A549 (cell line): ENCODE data around the gene PLPP3. TPM values are rescaled to one million over a fixed set of nuclear protein-coding genes. Genes with fewer than 3 reads are reported as not detected.

Experiments used
- ATAC-seq, 2 experiments: fragments of 200-7000 bp in 1 of 2; fragments of >200 bp in 1 of 2; cut with Nextera tagmentation in 1 of 2; cut with Tn5 transposase in 1 of 2; 3 replicates each; pipeline versions ENCODE4 v1.8.0 to v1.9.1; 2018 to 2020; ENCODE audit warnings: mild to moderate bottlenecking in 1 of 2, moderate library complexity in 1 of 2
- CTCF ChIA-PET: fragments of 300-600 bp; sonication (Branson Sonifier 250); formaldehyde crosslinking; extraction: SDS; loops from one replicate; lab custom pipeline; 2021; ENCODE audit warnings: antibody characterized with exemption, inconsistent platforms; lab: Yijun Ruan, JAX
- POLR2A ChIA-PET: fragments of 350-600 bp; formaldehyde crosslinking; extraction: SDS; loops from one replicate; lab custom pipeline; 2021; ENCODE audit warnings: antibody characterized with exemption, inconsistent platforms; lab: Yijun Ruan, JAX
- DNase-seq, 2 experiments: peaks; one replicate each; pipeline versions ENCODE4 v3.0.0 to v3.0.0-alpha.2; 2011 to 2016; ENCODE audit warnings: low read depth in 1 of 2, low spot score in 1 of 2
- FAIRE-seq: peaks from 2 replicates; lab custom pipeline; 2011; peaks lifted over from hg19 to GRCh38; lab: Jason Lieb, UNC
- H3K27ac ChIP-seq, 2 experiments: fragments of >200 bp; sonication (Bioruptor Twin); formaldehyde crosslinking; 3 replicates each; pipeline ENCODE4 v1.5.1; 2016 to 2017
- H3K4me1 ChIP-seq: fragments of >200 bp; sonication (Bioruptor Twin); formaldehyde crosslinking; 3 replicates; pipeline ENCODE4 v1.6.1; 2016
- H3K4me2 ChIP-seq: fragments of >200 bp; sonication (Bioruptor Twin); formaldehyde crosslinking; 3 replicates; pipeline ENCODE4 v1.6.1; 2016
- H3K4me3 ChIP-seq: fragments of >200 bp; sonication (Bioruptor Twin); formaldehyde crosslinking; 3 replicates; pipeline ENCODE4 v1.5.1; 2016
- H3K9me3 ChIP-seq: fragments of >200 bp; sonication (Bioruptor Twin); formaldehyde crosslinking; 3 replicates; pipeline ENCODE4 v1.6.1; 2016
- BHLHE40 ChIP-seq: IDR thresholded peaks from 2 replicates; pipeline ENCODE4 v1.6.1; 2012; ENCODE audit warnings: low read depth, low read length, inconsistent platforms
- CEBPB ChIP-seq, 2 experiments: fragments of >200 bp in 1 of 2; sonication (Bioruptor Twin) in 1 of 2; formaldehyde crosslinking in 1 of 2; IDR thresholded peaks; 2 replicates each; pipeline ENCODE4 v1.6.1; 2012 to 2016
- CHD2 ChIP-seq: fragments of 150-350 bp; IDR thresholded peaks from 2 replicates; pipeline ENCODE4 v1.6.1; 2014; ENCODE audit warnings: low read length; ENCODE audit not compliant: partially characterized antibody
- EP300 ChIP-seq, 2 experiments: fragments of >200 bp; sonication (Bioruptor Twin); formaldehyde crosslinking; IDR thresholded peaks; 2 replicates in 1 of 2; 3 replicates in 1 of 2; pipeline ENCODE4 v1.6.1; 2016 to 2017
- FOSB ChIP-seq: fragments of 250-450 bp; sonication (Bioruptor Pico); IDR thresholded peaks from 2 replicates; pipeline ENCODE4 v1.5.0; 2020; ENCODE audit warnings: mild to moderate bottlenecking, moderate library complexity
- FOSL2 ChIP-seq, 2 experiments: fragments of 450-650 bp in 1 of 2; fragments of >200 bp in 1 of 2; sonication (Bioruptor Twin) in 1 of 2; formaldehyde crosslinking; IDR thresholded peaks; 2 replicates each; pipeline versions ENCODE4 v1.5.0 to v1.6.1; 2016 to 2020; ENCODE audit warnings: mild to moderate bottlenecking in 1 of 2, moderate library complexity in 1 of 2
- GATA3 ChIP-seq: IDR thresholded peaks from 2 replicates; pipeline ENCODE4 v1.6.1; 2012; ENCODE audit warnings: borderline replicate concordance
- HOXB13 ChIP-seq: fragments of 250-450 bp; sonication (Bioruptor Pico); IDR thresholded peaks from 2 replicates; pipeline ENCODE4 v1.5.0; 2020; ENCODE audit warnings: low read depth, mild to moderate bottlenecking, moderate library complexity
- HOXB5 ChIP-seq: fragments of 250-450 bp; sonication (Bioruptor Pico); IDR thresholded peaks from 2 replicates; pipeline ENCODE4 v1.5.0; 2020; ENCODE audit warnings: mild to moderate bottlenecking, moderate library complexity
- JUN ChIP-seq, 2 experiments: fragments of >200 bp; sonication (Bioruptor Twin); formaldehyde crosslinking; IDR thresholded peaks; 2 replicates in 1 of 2; 3 replicates in 1 of 2; pipeline ENCODE4 v1.6.1; 2016 to 2017
- JUNB ChIP-seq: fragments of >200 bp; sonication (Bioruptor Twin); formaldehyde crosslinking; IDR thresholded peaks from 2 replicates; pipeline ENCODE4 v1.6.1; 2016
- MAFK ChIP-seq: fragments of 450-650 bp; IDR thresholded peaks from 2 replicates; pipeline ENCODE4 v1.6.1; 2014; ENCODE audit not compliant: partially characterized antibody
- NFE2L2 ChIP-seq: fragments of 150-350 bp; conservative IDR thresholded peaks from 2 replicates; pipeline ENCODE4 v1.6.1; 2014; ENCODE audit warnings: low read length
- NR3C1 ChIP-seq: fragments of >200 bp; sonication (Bioruptor Twin); formaldehyde crosslinking; IDR thresholded peaks from 3 replicates; pipeline ENCODE4 v1.6.1; 2017
- PBX3 ChIP-seq: IDR thresholded peaks from 2 replicates; pipeline ENCODE4 v1.6.1; 2012
- PHF8 ChIP-seq: fragments of 200-600 bp; sonication (generic); IDR thresholded peaks from 2 replicates; pipeline ENCODE4 v1.6.1; 2016; ENCODE audit warnings: low read depth, mild to moderate bottlenecking, antibody characterized with exemption, moderate library complexity, borderline replicate concordance
- RARB ChIP-seq: fragments of 250-450 bp; sonication (Bioruptor Pico); IDR thresholded peaks from 2 replicates; pipeline ENCODE4 v1.8.0; 2021; ENCODE audit warnings: mild to moderate bottlenecking, moderate library complexity
- REST ChIP-seq: fragments of 200-600 bp; sonication (generic); IDR thresholded peaks from 2 replicates; pipeline ENCODE4 v1.6.1; 2016; ENCODE audit warnings: antibody characterized with exemption, mild to moderate bottlenecking, moderate library complexity
- SMC3 ChIP-seq: fragments of >200 bp; sonication (Bioruptor Twin); formaldehyde crosslinking; IDR thresholded peaks from 3 replicates; pipeline ENCODE4 v1.6.1; 2018; ENCODE audit warnings: inconsistent platforms
- SREBF2 ChIP-seq: fragments of 450-650 bp; IDR thresholded peaks from 2 replicates; pipeline ENCODE4 v1.6.1; 2014; ENCODE audit warnings: mild to moderate bottlenecking, moderate library complexity
- TFCP2L1 ChIP-seq: fragments of 250-450 bp; sonication (Bioruptor Pico); IDR thresholded peaks from 2 replicates; pipeline ENCODE4 v1.5.0; 2021; ENCODE audit warnings: mild to moderate bottlenecking
- USF2 ChIP-seq: fragments of 450-650 bp; IDR thresholded peaks from 2 replicates; pipeline ENCODE4 v1.6.1; 2014; ENCODE audit warnings: antibody characterized with exemption
- ZC3H11A ChIP-seq: fragments of 450-650 bp; IDR thresholded peaks from 2 replicates; pipeline ENCODE4 v1.6.1; 2014; ENCODE audit warnings: antibody characterized with exemption, mild to moderate bottlenecking
- ZSCAN20 ChIP-seq: fragments of 250-450 bp; sonication (Bioruptor Pico); IDR thresholded peaks from 2 replicates; pipeline ENCODE4 v1.8.0; 2022; ENCODE audit warnings: mild to moderate bottlenecking, moderate library complexity
- WGBS: methylation state at CpG from one replicate; pipeline ENCODE4 v1.1.6; 2017; ENCODE audit errors: missing lambda C conversion rate; 5-methylcytosine and 5-hydroxymethylcytosine counted together
- polyA plus RNA-seq, 4 experiments: library from polyadenylated mRNA; depleted of rRNA in 3 of 4; stranded (reverse); fragments of >200 nt; fragmentation: RNase III in 1 of 4; extraction: RNeasy Plus Mini Kit Qiagen cat#74134 plus additional on column Dnase treatment in 1 of 4; gene quantifications; 2 replicates in 3 of 4; 3 replicates in 1 of 4; pipeline ENCODE4 v1.2.3, GENCODE V29; 2011 to 2017
- TF ChIP-seq, protein P1 (sequence below): IDR thresholded peaks from 2 replicates; pipeline ENCODE4 v1.6.1; 2012; ENCODE audit warnings: low read depth, borderline replicate concordance
- TF ChIP-seq, protein P2 (sequence below): fragments of 250-450 bp; sonication (Bioruptor Pico); IDR thresholded peaks from 2 replicates; pipeline ENCODE4 v1.5.0; 2020; ENCODE audit warnings: low read depth, mild to moderate bottlenecking, moderate library complexity

The PLPP3 gene
- polyA plus RNA-seq, 2 of the 4 experiments (the other 2 are of a cell fraction): 23.6 to 25.6 TPM

- WGBS: 94% methylated on average over 3 of the region's 5 CpGs
- FAIRE-seq (no peak), ATAC-seq (no peak), DNase-seq (no peak)
- H3K9me3 ChIP-seq: no peaks in the 10 kb centered on the region
- ChIA-PET POLR2A (no interaction called here), CTCF (no interaction called here)
- no peak overlapping the region for H3K27ac ChIP-seq
- H3K4me2 ChIP-seq: no peak overlapping the region
- no peak overlapping the region for H3K4me3 ChIP-seq
- TF ChIP-seq PBX3 (no peak), USF2 (no peak), NR3C1 (no peak), FOSB (CRISPR knock-in tag) (no peak), HOXB13 (CRISPR knock-in tag) (no peak), SMC3 (no peak), ZSCAN20 (CRISPR knock-in tag) (no peak), SREBF2 (no peak), JUNB (no peak), BHLHE40 (no peak), REST (no peak), EP300 (IDR thresholded peaks at IDR 0.05) (no peak), TFCP2L1 (CRISPR knock-in tag) (no peak), JUN (IDR thresholded peaks at IDR 0.05) (no peak)
- TF ChIP-seq, protein P1, sequence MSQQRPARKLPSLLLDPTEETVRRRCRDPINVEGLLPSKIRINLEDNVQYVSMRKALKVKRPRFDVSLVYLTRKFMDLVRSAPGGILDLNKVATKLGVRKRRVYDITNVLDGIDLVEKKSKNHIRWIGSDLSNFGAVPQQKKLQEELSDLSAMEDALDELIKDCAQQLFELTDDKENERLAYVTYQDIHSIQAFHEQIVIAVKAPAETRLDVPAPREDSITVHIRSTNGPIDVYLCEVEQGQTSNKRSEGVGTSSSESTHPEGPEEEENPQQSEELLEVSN: no peak
- no peaks in the 10 kb centered on the region for H3K4me1 ChIP-seq
Observed at GRCh38 chr1:56522680-56523079, 56.7 kb downstream of the PLPP3 start.

GRCh38 chr1:56520016-56520601 is 59.3 kb downstream of the PLPP3 start:
- ChIA-PET CTCF (interaction anchor here (1.3 kb wide), 1 partner anchor 65 kb away, joined by 4 read pairs; no protein-coding TSS in a partner anchor), POLR2A (no interaction called here)
- no peaks in the 10 kb centered on the region for H3K4me1 ChIP-seq
- H3K9me3 ChIP-seq: no peaks in the 10 kb centered on the region
- H3K27ac ChIP-seq: no peak overlapping the region
- no peak overlapping the region for H3K4me2 ChIP-seq
- no peak overlapping the region for H3K4me3 ChIP-seq
- DNase-seq (no peak), FAIRE-seq (no peak), ATAC-seq (no peak)
- WGBS: 82% methylated on average over 3 of the region's 3 CpGs
- TF ChIP-seq REST: no peak
- no peak for TF ChIP-seq RARB (CRISPR knock-in tag)
- TF ChIP-seq GATA3: no peak
- TF ChIP-seq NFE2L2: no peak
- TF ChIP-seq CHD2: no peak
- no peak for TF ChIP-seq ZC3H11A
- TF ChIP-seq SREBF2: no peak
- TF ChIP-seq, protein P2, sequence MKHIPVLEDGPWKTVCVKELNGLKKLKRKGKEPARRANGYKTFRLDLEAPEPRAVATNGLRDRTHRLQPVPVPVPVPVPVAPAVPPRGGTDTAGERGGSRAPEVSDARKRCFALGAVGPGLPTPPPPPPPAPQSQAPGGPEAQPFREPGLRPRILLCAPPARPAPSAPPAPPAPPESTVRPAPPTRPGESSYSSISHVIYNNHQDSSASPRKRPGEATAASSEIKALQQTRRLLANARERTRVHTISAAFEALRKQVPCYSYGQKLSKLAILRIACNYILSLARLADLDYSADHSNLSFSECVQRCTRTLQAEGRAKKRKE (CRISPR knock-in tag): no peak
- no peak for TF ChIP-seq NR3C1
- TF ChIP-seq HOXB5 (CRISPR knock-in tag): no peak
- TF ChIP-seq PHF8: no peak
- TF ChIP-seq FOSL2 (IDR thresholded peaks at IDR 0.05): no peak
- no peak for TF ChIP-seq FOSL2 (CRISPR knock-in tag; IDR thresholded peaks at IDR 0.05)
- no peak for TF ChIP-seq PBX3
- TF ChIP-seq MAFK: no peak
- no peak for TF ChIP-seq CEBPB (IDR thresholded peaks at IDR 0.05)
